Mesenchymal stem cell (in vitro differentiated cells and primary cell): Measurements from ENCODE around the gene BEGAIN.

Experiments
- DNase-seq: peaks from one replicate; pipeline ENCODE4 v3.0.0-alpha.2; 2013
- H2AFZ ChIP-seq: one replicate; pipeline ENCODE4 v1.6.1; 2013; ENCODE audit warnings: low read depth, mild to moderate bottlenecking, control low read depth, inconsistent platforms, low read length, moderate library complexity
- H2AK5ac ChIP-seq: 2 replicates; pipeline ENCODE4 v1.6.1; 2013; ENCODE audit warnings: low read length, moderate library complexity, mild to moderate bottlenecking, inconsistent platforms; ENCODE audit not compliant: severe bottlenecking
- H2BK120ac ChIP-seq: one replicate; pipeline ENCODE4 v1.6.1; 2013; ENCODE audit warnings: low read depth, mild to moderate bottlenecking, inconsistent platforms, low read length, moderate library complexity
- H2BK12ac ChIP-seq, 2 experiments: one replicate each; pipeline ENCODE4 v1.6.1; 2013; ENCODE audit warnings: inconsistent platforms in 2 of 2, low read length in 2 of 2, mild to moderate bottlenecking in 2 of 2, moderate library complexity in 2 of 2, control low read depth in 1 of 2
- H2BK15ac ChIP-seq: one replicate; pipeline ENCODE4 v1.6.1; 2013; ENCODE audit warnings: mild to moderate bottlenecking, low read depth, inconsistent platforms; ENCODE audit not compliant: poor library complexity, severe bottlenecking
- H2BK5ac ChIP-seq: 2 replicates; pipeline ENCODE4 v1.6.1; 2013; ENCODE audit warnings: low read depth, mild to moderate bottlenecking, low read length, control low read depth, inconsistent platforms; ENCODE audit not compliant: poor library complexity, severe bottlenecking
- H3K14ac ChIP-seq, 2 experiments: one replicate each; pipeline ENCODE4 v1.6.1; 2013; ENCODE audit warnings: inconsistent platforms in 2 of 2, low read length in 2 of 2, control low read depth in 1 of 2, mild to moderate bottlenecking in 1 of 2, moderate library complexity in 1 of 2
- H3K18ac ChIP-seq, 2 experiments: one replicate each; pipeline ENCODE4 v1.6.1; 2013; ENCODE audit warnings: inconsistent platforms in 2 of 2, low read length in 2 of 2, control low read depth in 1 of 2, low read depth in 1 of 2, mild to moderate bottlenecking in 1 of 2
- H3K23ac ChIP-seq, 2 experiments: one replicate each; pipeline ENCODE4 v1.6.1; 2013; ENCODE audit warnings: inconsistent platforms in 2 of 2, low read length in 2 of 2, mild to moderate bottlenecking in 2 of 2, moderate library complexity in 2 of 2, control low read depth in 1 of 2
- H3K27ac ChIP-seq: 2 replicates; pipeline ENCODE4 v1.5.1; 2013; ENCODE audit warnings: mild to moderate bottlenecking, moderate library complexity, low read length, control low read depth, inconsistent platforms; ENCODE audit not compliant: poor library complexity, severe bottlenecking
- H3K27me3 ChIP-seq, 2 experiments: 2 replicates each; pipeline versions ENCODE4 v1.6.1 to v1.7.0; 2013; ENCODE audit warnings: low read length in 2 of 2, mild to moderate bottlenecking in 2 of 2, moderate library complexity in 2 of 2, control low read depth in 1 of 2, inconsistent platforms in 1 of 2; ENCODE audit not compliant: control insufficient read depth in 1 of 2, insufficient read depth in 1 of 2
- H3K36me3 ChIP-seq, 2 experiments: 2 replicates each; pipeline versions ENCODE4 v1.6.1 to v1.7.0; 2013; ENCODE audit warnings: low read length in 2 of 2, control low read depth in 1 of 2, inconsistent platforms in 1 of 2, low read depth in 1 of 2, mild to moderate bottlenecking in 1 of 2; ENCODE audit not compliant: insufficient read depth in 2 of 2, control insufficient read depth in 1 of 2
- H3K4ac ChIP-seq, 2 experiments: one replicate each; pipeline ENCODE4 v1.6.1; 2013; ENCODE audit warnings: inconsistent platforms in 2 of 2, low read length in 2 of 2, mild to moderate bottlenecking in 2 of 2, moderate library complexity in 2 of 2, control low read depth in 1 of 2, low read depth in 1 of 2
- H3K4me1 ChIP-seq: 2 replicates; pipeline ENCODE4 v1.6.1; 2013; ENCODE audit warnings: low read depth, low read length, control low read depth; ENCODE audit not compliant: control insufficient read depth, insufficient read depth
- H3K4me2 ChIP-seq: 2 replicates; pipeline ENCODE4 v1.6.1; 2013; ENCODE audit warnings: low read length, mild to moderate bottlenecking, inconsistent platforms; ENCODE audit not compliant: poor library complexity, severe bottlenecking
- H3K4me3 ChIP-seq, 2 experiments: 2 replicates each; pipeline versions ENCODE4 v1.5.1 to v1.7.0; 2013; ENCODE audit warnings: low read length in 2 of 2, mild to moderate bottlenecking in 2 of 2, control low read depth in 1 of 2, low read depth in 1 of 2; ENCODE audit not compliant: insufficient read depth in 1 of 2
- H3K79me1 ChIP-seq: replicated peaks from 2 replicates; pipeline ENCODE4 v1.6.1; 2013; ENCODE audit warnings: mild to moderate bottlenecking, control low read depth, low read length, inconsistent platforms; ENCODE audit not compliant: poor library complexity, severe bottlenecking
- H3K9ac ChIP-seq: 2 replicates; pipeline ENCODE4 v1.7.0; 2013; ENCODE audit warnings: mild to moderate bottlenecking, low read length, moderate library complexity
- H3K9me3 ChIP-seq: 2 replicates; pipeline ENCODE4 v1.7.0; 2013; ENCODE audit warnings: mild to moderate bottlenecking, low read length; ENCODE audit not compliant: control insufficient read depth
- H4K8ac ChIP-seq: one replicate; pipeline ENCODE4 v1.6.1; 2013; ENCODE audit warnings: inconsistent platforms, mild to moderate bottlenecking, low read length, moderate library complexity
- H4K91ac ChIP-seq: one replicate; pipeline ENCODE4 v1.6.1; 2013; ENCODE audit warnings: mild to moderate bottlenecking, low read length, inconsistent platforms
- WGBS: methylation state at CpG from one replicate; pipeline ENCODE4 v1.1.7; 2013; ENCODE audit warnings: mixed read lengths; 5-methylcytosine and 5-hydroxymethylcytosine counted together

BEGAIN gene

DNA sequence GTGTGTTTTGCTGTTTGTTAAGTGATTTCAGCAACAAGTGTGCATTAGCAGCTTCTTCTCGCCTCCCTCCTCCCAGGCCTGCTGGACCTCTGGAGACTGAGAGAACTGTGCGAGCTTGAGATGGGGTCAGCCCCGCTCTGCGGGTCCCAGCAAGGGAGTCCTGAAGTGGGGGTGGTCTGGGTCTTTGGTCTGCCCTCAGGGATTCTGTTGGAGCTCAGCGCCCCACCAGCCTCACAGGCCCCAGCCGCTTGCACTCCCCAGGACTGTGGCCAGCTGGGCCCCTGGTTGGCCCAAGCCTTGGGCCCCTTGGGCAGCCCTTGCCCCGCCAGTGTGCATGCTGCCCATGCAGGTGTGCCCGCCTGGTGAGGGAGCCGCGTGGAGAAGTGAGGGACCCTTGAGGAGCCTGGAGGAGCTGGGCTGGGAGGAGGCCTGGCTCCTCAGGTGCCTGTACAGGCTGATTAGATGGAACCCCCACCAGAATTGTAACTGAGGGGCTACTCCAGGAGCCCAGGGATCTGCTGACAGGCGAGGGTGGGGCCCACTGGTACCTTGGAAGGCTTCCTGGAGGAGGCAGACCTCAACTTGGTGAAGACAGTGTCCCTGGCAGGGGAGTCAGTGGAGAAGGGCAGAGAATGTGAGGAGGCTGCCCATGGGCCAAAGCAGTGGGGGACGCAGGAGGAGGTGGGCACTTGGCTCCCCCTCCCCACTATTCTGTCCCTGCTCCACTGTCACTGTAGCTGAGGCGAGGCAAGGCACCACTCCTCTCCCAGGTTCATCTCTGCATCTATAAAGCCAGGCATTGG, 56.7 kb downstream of the BEGAIN start:
- H4K91ac ChIP-seq: no peak overlapping the region
- no peak overlapping the region for H2BK120ac ChIP-seq
- 92% methylated on average over 12 of the region's 13 CpGs for WGBS
- H3K18ac ChIP-seq: no peak overlapping the region
- no peak overlapping the region for H2BK5ac ChIP-seq
- peaks cover 11 to 70% of the 10 kb centered on the region in 2 experiments for H3K36me3 ChIP-seq
- no peak overlapping the region for H3K27ac ChIP-seq
- DNase-seq: no peak
- no peak overlapping the region for H3K4ac ChIP-seq
- no peaks in the 10 kb centered on the region for H3K79me1 ChIP-seq
- H3K23ac ChIP-seq: no peak overlapping the region
- no peak overlapping the region for H3K4me2 ChIP-seq
- no peak overlapping the region for H3K4me3 ChIP-seq
- no peak overlapping the region for H3K9ac ChIP-seq
- no peak overlapping the region for H3K14ac ChIP-seq
- H2AK5ac ChIP-seq: no peak overlapping the region
- no peak overlapping the region for H2BK12ac ChIP-seq
- H4K8ac ChIP-seq: no peak overlapping the region
- no peaks in the 10 kb centered on the region for H3K9me3 ChIP-seq
- no peak overlapping the region for H2BK15ac ChIP-seq
- H3K4me1 ChIP-seq: peaks cover 21% of the 10 kb centered on the region
- H3K27me3 ChIP-seq: no peaks in the 10 kb centered on the region
- no peak overlapping the region for H2AFZ ChIP-seq

DNA sequence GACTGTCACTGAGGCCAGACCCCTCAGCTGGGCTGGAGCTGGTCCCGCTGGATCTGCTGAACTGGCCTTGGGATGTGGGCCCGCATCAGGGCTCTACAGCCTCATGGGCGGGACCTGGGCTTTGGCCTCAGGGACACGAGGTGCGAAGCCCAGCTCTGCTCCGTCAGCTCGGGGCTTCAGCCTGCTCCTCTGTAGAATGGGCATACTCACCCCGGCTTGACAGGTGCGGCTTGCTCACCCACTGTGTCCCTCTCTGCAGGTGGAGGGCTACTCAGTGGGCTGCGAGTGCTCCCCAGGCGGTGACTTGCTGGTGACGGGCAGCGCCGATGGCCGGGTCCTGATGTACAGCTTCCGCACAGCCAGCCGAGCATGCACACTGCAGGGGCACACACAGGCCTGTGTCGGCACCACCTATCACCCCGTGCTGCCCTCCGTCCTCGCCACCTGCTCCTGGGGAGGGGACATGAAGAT, 57.6 kb downstream of the BEGAIN start:
- no peak overlapping the region for H3K4ac ChIP-seq
- no peak overlapping the region for H3K18ac ChIP-seq
- no peak overlapping the region for H2AK5ac ChIP-seq
- H4K8ac ChIP-seq: no peak overlapping the region
- H3K14ac ChIP-seq: no peak overlapping the region
- no peak overlapping the region for H3K9ac ChIP-seq
- H3K4me1 ChIP-seq: peaks cover 17% of the 10 kb centered on the region
- DNase-seq: no peak
- H3K79me1 ChIP-seq: no peaks in the 10 kb centered on the region
- H3K27ac ChIP-seq: no peak overlapping the region
- H2BK12ac ChIP-seq: no peak overlapping the region
- no peak overlapping the region for H2BK5ac ChIP-seq
- no peak overlapping the region for H3K4me2 ChIP-seq
- no peak overlapping the region for H3K4me3 ChIP-seq
- peaks cover 11 to 63% of the 10 kb centered on the region in 2 experiments for H3K36me3 ChIP-seq
- no peak overlapping the region for H2BK120ac ChIP-seq
- 95% methylated on average over 21 of the region's 21 CpGs for WGBS
- H3K23ac ChIP-seq: no peak overlapping the region
- H3K27me3 ChIP-seq: no peaks in the 10 kb centered on the region
- no peak overlapping the region for H4K91ac ChIP-seq
- H2BK15ac ChIP-seq: no peak overlapping the region
- no peak overlapping the region for H2AFZ ChIP-seq
- H3K9me3 ChIP-seq: no peaks in the 10 kb centered on the region

DNA sequence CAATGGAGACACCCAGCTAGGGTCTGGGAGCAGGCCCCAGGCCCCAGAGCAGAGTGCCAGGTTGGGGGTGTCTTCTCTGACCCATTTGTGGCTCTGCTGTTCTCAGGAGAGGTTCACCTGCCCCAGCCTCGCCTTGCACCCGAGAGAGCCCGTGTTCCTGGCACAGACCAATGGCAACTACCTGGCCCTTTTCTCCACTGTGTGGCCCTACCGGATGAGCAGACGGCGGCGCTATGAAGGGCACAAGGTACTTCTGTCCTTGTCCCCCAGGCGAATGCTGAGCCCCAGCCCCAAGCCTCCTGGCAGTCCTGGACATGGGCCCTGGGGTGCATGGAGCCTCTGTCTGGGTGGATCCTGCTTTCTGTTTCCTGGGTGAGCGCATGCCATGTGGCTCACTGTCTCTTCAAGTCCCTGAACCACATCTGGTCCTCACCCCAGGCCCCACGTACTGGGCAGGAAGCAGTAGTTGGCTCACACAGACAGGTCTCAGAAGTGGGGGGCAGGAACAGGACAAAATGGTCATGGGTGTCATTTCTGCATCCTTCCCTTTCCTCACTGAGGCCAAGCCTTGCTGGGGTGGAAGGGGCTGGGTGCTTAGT, 58.2 kb downstream of the BEGAIN start:
- Histone ChIP-seq H4K8ac (no peak overlapping the region), H3K14ac (no peak overlapping the region), H4K91ac (no peak overlapping the region), H3K36me3 (peaks cover 11 to 62% of the 10 kb centered on the region in 2 experiments), H3K9ac (no peak overlapping the region), H3K27ac (no peak overlapping the region), H2BK5ac (no peak overlapping the region), H3K23ac (no peak overlapping the region), H3K27me3 (no peaks in the 10 kb centered on the region), H2AK5ac (no peak overlapping the region), H3K4ac (no peak overlapping the region), H2BK15ac (no peak overlapping the region), H3K9me3 (no peaks in the 10 kb centered on the region), H3K79me1 (no peaks in the 10 kb centered on the region), H3K4me3 (no peak overlapping the region), H2AFZ (no peak overlapping the region), H3K18ac (no peak overlapping the region), H2BK120ac (no peak overlapping the region), H3K4me1 (peaks cover 13% of the 10 kb centered on the region), H3K4me2 (no peak overlapping the region), H2BK12ac (no peak overlapping the region)
- 91% methylated on average over 10 of the region's 10 CpGs for WGBS
- no peak for DNase-seq

- no peak overlapping the region for H3K4ac ChIP-seq
- no peaks in the 10 kb centered on the region for H3K27me3 ChIP-seq
- peaks cover 2% of the 10 kb centered on the region for H3K4me1 ChIP-seq
- no peak overlapping the region for H2BK12ac ChIP-seq
- H3K27ac ChIP-seq: no peak overlapping the region
- H3K18ac ChIP-seq: no peak overlapping the region
- H2AK5ac ChIP-seq: no peak overlapping the region
- H2BK120ac ChIP-seq: no peak overlapping the region
- H3K4me2 ChIP-seq: no peak overlapping the region
- H3K14ac ChIP-seq: no peak overlapping the region
- no peak overlapping the region for H2BK15ac ChIP-seq
- no peak overlapping the region for H3K9ac ChIP-seq
- WGBS: 98% methylated on average over 2 of the region's 2 CpGs
- H3K4me3 ChIP-seq: no peak overlapping the region
- no peak overlapping the region for H2BK5ac ChIP-seq
- H4K91ac ChIP-seq: no peak overlapping the region
- DNase-seq: no peak
- H3K36me3 ChIP-seq: peaks cover 11 to 61% of the 10 kb centered on the region in 2 experiments
- H4K8ac ChIP-seq: no peak overlapping the region
- no peak overlapping the region for H3K23ac ChIP-seq
- peaks cover 9% of the 10 kb centered on the region for H3K79me1 ChIP-seq
- H3K9me3 ChIP-seq: no peaks in the 10 kb centered on the region
- no peak overlapping the region for H2AFZ ChIP-seq
Observed at GRCh38 chr14:100526632-100527031, 60.6 kb downstream of the BEGAIN start.
